Measurements from ENCODE around the gene WDR89. TPM values are rescaled to one million over a fixed set of nuclear protein-coding genes. Genes with fewer than 3 reads are reported as not detected.

WDR89 gene
- total RNA-seq, 6 experiments from 2014 or later, result 6.8 to 10.4 (median 7.3) TPM

DNA sequence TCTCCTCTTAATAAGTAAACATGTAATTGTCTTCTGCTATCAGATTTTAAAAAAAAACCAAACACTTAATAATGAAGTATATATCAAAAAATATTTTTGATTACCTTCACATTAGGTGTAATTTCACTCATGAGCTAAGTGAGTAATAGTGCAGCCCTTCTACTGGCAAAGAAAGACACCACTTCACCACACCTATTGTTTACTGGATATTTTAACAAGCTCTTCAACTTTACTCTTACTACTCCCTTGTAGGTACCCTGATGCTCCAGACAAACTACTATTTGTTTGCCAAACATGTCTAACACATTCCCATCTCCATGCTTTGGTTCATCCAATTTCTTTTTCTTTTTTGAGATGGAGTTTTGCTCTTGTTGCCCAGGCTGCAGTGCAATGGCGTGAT, 36.9 kb upstream of the WDR89 start:
- Mint-ChIP-seq H3K27ac (no peak overlapping the region), H3K4me1 (ENCODE audit: low read depth) (peaks cover 24% of the 10 kb centered on the region), H3K27me3 (ENCODE audit: insufficient read depth) (peaks cover 2% of the 10 kb centered on the region; the same call in 1 of the 2 replicates), H3K4me3 (no peak overlapping the region), H3K36me3 (ENCODE audit: low read depth) (peaks cover 20% of the 10 kb centered on the region), H3K9me3 (no peaks in the 10 kb centered on the region)
- TF ChIP-seq, protein P1, sequence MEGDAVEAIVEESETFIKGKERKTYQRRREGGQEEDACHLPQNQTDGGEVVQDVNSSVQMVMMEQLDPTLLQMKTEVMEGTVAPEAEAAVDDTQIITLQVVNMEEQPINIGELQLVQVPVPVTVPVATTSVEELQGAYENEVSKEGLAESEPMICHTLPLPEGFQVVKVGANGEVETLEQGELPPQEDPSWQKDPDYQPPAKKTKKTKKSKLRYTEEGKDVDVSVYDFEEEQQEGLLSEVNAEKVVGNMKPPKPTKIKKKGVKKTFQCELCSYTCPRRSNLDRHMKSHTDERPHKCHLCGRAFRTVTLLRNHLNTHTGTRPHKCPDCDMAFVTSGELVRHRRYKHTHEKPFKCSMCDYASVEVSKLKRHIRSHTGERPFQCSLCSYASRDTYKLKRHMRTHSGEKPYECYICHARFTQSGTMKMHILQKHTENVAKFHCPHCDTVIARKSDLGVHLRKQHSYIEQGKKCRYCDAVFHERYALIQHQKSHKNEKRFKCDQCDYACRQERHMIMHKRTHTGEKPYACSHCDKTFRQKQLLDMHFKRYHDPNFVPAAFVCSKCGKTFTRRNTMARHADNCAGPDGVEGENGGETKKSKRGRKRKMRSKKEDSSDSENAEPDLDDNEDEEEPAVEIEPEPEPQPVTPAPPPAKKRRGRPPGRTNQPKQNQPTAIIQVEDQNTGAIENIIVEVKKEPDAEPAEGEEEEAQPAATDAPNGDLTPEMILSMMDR (IDR thresholded peaks at IDR 0.05), result no peak
- no peak for DNase-seq

DNA sequence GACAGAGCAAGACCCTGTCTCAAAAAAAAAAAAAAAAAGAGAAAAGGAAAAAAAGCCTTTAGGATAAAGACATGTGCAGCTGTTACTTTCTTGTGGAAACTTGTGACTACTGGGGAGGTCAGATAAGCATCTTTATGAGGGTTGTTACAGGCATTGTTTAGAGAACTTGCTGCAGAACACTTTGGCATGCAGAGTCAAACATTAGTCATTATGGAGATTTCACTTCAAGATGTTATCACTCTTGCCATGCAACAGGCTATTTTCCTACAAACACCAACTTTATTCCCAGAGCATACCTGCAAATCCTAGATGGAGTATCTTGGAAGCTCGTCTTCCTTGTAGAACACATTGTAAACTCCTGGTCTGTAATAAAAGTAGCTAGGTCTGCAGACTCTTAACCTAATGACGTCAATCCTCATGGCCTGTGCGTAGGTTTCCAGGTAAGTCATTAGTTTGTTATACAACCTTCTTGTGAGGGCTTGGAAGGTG, 36.3 kb upstream of the WDR89 start:
- peaks cover 22% of the 10 kb centered on the region for H3K36me3 Mint-ChIP-seq (ENCODE audit: low read depth)
- H3K27me3 Mint-ChIP-seq (ENCODE audit: insufficient read depth), result peaks cover 2% of the 10 kb centered on the region; the same call in 1 of the 2 replicates
- no peaks in the 10 kb centered on the region for H3K9me3 Mint-ChIP-seq
- no peak overlapping the region for H3K4me3 Mint-ChIP-seq
- H3K27ac Mint-ChIP-seq, result peak overlapping the region; percentile 36; the same call in 1 of the 2 replicates
- TF ChIP-seq, protein P1 (IDR thresholded peaks at IDR 0.05), result no peak
- H3K4me1 Mint-ChIP-seq (ENCODE audit: low read depth), result peaks cover 25% of the 10 kb centered on the region
- peak; percentile 96 for DNase-seq

DNA sequence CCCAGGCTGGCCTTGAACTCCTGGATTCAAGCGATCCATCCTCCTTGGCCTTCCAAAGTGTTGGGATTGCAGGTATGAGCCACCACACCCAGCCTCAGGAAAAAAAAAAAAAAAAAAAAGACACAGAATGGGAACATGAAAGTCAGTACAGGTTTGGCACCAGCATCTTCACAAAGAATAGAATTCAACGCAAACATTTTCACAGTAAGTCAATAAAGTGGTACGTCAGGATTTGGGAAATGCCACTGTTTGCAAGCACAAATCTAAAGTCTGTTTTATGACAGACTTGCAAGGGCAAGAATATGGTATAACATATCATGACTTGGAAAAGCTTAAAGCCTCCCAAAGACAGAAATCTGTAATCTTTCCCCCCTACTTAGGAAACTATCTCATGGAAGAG, 34.9 kb upstream of the WDR89 start:
- Mint-ChIP-seq H3K27ac (no peak overlapping the region), H3K4me1 (ENCODE audit: low read depth) (peaks cover 37% of the 10 kb centered on the region), H3K4me3 (no peak overlapping the region), H3K9me3 (no peaks in the 10 kb centered on the region), H3K27me3 (ENCODE audit: insufficient read depth) (peaks cover 2% of the 10 kb centered on the region; the same call in 1 of the 2 replicates), H3K36me3 (ENCODE audit: low read depth) (peaks cover 22% of the 10 kb centered on the region)
- TF ChIP-seq, protein P1 (IDR thresholded peaks at IDR 0.05), result no peak
- DNase-seq, result no peak

DNA sequence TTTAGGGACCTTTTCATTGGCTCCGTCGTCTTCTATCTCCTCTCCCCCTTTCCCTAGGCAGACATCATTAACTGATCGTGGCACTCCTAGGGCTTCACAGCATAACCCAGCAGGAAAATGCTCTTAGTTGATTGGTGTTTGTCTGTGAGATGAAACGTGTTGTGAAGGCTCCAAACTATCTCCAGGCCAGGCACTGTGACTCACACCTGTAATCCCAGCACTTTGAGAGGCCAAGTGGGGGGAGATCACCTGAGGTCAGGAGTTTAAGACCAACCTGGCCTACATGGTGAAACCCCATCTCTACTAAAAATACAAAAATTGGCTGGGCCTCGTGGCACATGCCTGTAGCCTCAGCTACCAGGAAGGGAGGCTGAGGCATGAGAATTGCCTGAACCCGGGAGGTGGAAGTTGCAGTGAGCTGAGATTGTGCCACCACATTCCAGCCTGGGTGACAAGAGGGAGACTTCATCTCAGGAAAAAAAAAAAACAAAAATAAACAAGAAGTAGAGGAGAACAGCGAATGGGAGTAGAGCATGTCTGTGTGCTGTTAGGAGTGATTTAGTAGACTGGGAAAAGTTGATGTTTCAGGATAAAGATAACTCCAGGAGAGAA, 32.3 kb upstream of the WDR89 start:
- no peak for DNase-seq
- TF ChIP-seq, protein P1 (IDR thresholded peaks at IDR 0.05), result no peak
- H3K4me1 Mint-ChIP-seq (ENCODE audit: low read depth), result peaks cover 37% of the 10 kb centered on the region
- H3K4me3 Mint-ChIP-seq, result no peak overlapping the region
- peaks cover 17% of the 10 kb centered on the region for H3K36me3 Mint-ChIP-seq (ENCODE audit: low read depth)
- peaks cover 2% of the 10 kb centered on the region; the same call in 1 of the 2 replicates for H3K27me3 Mint-ChIP-seq (ENCODE audit: insufficient read depth)
- no peaks in the 10 kb centered on the region for H3K9me3 Mint-ChIP-seq
- H3K27ac Mint-ChIP-seq, result no peak overlapping the region

DNA sequence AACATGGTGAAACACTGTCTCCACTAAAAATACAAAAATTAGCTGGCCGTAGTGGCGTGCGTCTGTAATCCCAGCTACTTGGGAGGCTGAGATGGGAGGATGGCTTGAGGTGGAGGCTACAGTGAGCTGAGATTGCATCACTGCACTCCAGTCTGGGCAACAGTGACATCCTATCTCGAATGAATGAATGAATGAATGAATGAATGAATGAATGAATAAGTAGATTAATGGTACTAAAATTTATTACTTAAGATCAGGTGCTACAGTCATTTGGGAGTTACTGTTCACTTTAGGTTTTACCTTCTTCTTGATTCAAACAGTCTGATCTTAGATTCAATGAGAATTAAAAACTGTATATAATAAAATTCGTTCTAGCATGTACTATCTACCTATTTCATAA, 31.6 kb upstream of the WDR89 start:
- Mint-ChIP-seq H3K4me3 (no peak overlapping the region), H3K4me1 (ENCODE audit: low read depth) (peaks cover 30% of the 10 kb centered on the region), H3K9me3 (no peaks in the 10 kb centered on the region), H3K27me3 (ENCODE audit: insufficient read depth) (no peaks in the 10 kb centered on the region; the same call in 1 of the 2 replicates), H3K27ac (no peak overlapping the region), H3K36me3 (ENCODE audit: low read depth) (peaks cover 17% of the 10 kb centered on the region)
- TF ChIP-seq, protein P1 (IDR thresholded peaks at IDR 0.05), result no peak
- no peak for DNase-seq
